ENCODE results near the gene ERGIC3.
"Not testable (repeated sequence)": the region's sequence is repeated elsewhere in the genome, so short reads cannot be mapped to it uniquely, and the experiment has no call there.

The ERGIC3 gene

DNA sequence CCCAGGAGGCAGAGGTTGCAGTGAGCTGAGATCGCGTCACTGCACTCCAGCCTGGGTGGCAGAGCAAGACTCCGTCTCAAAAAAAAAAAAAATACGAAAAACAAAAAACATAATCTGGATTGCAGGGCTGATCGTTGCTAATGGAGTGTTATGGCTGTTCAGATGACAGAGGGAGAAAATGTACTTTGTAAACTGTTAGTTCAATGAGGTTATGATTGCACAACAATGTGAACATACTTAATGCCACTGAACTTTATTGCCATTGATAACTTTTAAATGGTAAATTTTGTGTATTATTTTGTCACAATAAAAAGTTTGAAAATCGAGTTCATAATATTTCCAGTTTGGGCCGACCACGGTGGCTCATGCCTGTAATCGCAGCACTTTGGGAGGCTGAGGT is 22.9 kb upstream of the ERGIC3 start:
- DNase-seq = no peak

- peak in 2 of 3 donors; percentile 40 to 56 for DNase-seq
Measured at GRCh38 chr20:35523298-35523888, 18.5 kb upstream of the ERGIC3 start.

DNA sequence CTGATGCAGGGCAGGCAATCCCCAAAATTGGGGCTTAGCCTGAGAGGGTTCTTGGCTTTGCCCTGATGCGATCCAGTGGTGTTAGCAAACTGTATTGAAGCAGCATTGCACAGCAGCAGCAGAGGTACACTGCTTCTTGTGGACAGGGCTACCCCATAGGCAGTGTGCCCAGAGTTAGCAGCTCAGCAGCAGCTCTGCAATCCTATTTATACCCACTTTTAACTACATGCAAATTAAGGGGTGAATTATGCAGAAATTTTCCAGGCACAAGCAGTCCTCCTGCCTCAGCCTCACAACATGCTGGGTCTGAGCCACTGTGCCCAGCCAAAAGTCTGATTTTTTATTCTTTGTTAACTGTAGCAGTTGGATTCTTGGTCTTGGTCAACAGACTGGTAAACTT is 16.2 kb upstream of the ERGIC3 start:
- DNase-seq = no peak

- no peak for DNase-seq
Measured at GRCh38 chr20:35527122-35527769, 14.6 kb upstream of the ERGIC3 start.

DNA sequence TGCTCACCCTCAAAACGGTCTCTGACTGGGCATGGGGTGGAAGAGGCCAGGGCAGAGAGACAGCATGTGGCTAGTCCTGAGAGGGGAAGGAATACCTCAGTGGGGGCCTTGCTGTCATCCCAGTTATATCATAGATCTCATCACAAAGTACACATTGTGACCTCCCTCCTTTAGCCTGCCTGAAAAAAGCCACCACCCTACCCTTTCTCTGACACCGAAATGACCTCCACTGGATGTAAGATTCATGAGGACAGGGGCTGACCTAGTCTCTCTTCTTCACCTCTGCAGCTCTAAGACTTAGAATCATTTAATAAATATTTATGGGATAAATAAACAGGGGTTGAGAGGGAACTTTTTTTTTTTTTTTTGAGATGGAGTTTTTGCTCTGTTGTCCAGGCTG is 12.3 kb upstream of the ERGIC3 start, which contains the start of gene C20orf173:
C20orf173 (minus strand) TSS at position 101 of the 400 bp plus-strand sequence. CDS start 279 bp downstream, outside the sequence.
- DNase-seq = no peak

DNA sequence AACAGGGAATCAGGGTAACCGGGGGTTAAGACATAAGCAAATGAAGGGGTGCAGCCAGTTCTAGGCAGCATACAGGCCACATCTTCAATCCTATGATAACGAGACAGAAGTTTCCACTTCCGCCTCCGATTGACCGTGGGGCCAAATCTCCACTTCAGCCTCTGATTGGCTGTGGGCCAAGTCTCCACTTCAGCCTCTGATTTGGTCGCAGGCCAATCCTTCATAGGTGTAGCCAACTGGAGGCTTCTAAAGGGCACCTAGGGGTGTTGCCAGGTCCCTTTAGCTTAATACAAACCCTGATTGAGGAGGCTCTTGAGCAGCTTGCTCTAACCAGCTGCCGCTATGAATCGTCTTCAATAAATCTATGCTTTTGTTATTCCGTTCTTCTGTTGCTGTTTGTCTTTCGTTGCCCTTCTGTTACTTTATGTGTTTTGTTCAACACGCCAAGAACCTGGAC is 2.1 kb upstream of the ERGIC3 start:
- peak; percentile 17 to 53 (median 30) for DNase-seq

GRCh38 chr20:35541118-35541782 is 628 bp upstream of the ERGIC3 start:
- no peak for DNase-seq

GRCh38 chr20:35542990-35543389 is 1.1 kb downstream of the ERGIC3 start:
- DNase-seq = no peak

DNA sequence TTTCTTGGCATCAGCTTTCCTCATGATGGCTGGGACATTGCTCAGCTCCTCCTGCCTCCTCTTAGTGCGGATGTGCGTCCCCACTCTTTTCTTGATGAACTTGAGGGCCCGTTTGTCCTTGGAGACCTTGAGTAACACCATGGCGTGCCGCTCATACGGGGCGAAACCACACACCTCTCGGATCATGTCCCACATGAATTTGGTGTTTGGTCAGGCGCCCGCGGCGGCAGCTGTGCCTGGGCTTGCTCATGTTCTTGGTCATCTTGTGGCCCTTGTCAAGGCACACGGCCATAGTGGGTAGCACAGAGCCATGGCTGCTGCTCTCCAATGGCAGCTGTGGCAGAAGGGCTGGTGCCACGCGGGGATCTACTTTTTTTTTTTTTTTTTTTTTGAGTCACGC is 2.6 kb downstream of the ERGIC3 start:
- DNase-seq = no peak

GRCh38 chr20:35544941-35545340 is 3.1 kb downstream of the ERGIC3 start:
- DNase-seq = not testable (repeated sequence)

DNA sequence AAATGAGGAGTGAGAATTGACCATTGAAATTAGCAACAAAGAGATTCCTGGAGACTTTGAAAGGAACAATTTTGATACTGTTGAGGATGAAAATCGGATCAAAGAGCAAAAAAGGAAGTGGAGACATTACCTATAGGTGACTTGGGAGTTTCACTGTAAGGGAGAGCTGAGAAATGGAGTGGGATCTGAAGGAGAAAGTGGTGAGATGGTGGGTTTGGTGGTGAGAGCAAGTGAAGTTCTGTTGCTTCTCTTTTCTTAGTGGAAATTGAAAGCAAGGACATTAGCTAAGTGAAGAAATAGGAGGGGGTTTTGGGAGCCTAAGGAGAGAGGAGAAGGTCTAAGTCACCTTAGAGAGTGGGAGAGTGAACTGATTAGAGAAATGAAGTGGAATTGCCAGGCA is 4.2 kb downstream of the ERGIC3 start:
- no peak for DNase-seq

GRCh38 chr20:35547329-35547728 is 5.5 kb downstream of the ERGIC3 start:
- no peak for DNase-seq

DNA sequence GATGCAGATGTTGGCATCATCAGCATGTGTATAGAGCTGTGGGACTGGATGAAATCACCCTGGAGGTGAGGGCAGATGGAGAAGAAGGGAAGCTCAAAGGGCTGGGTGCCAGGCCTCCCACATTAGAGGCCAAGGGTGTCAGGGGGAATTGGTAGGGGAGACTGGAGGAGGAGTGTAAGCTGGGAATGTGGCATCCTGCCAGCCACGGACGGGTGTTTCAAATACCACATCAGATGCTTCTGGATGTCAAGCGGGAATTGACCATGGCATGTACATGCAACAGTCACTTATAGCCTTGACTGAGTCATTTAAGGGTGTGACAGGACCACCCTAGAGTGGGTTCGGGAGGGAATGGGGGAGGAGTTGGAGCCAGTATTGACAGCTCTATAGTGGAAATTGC is 9.6 kb downstream of the ERGIC3 start:
- DNase-seq = no peak

GRCh38 chr20:35552914-35553313 is 11.0 kb downstream of the ERGIC3 start:
- DNase-seq = no peak

- not testable (repeated sequence) for DNase-seq
Measured at GRCh38 chr20:35555461-35555860, 13.6 kb downstream of the ERGIC3 start.

- no peak for DNase-seq
Measured at GRCh38 chr20:35555951-35556645, 14.2 kb downstream of the ERGIC3 start.

GRCh38 chr20:35556871-35557270 is 15.0 kb downstream of the ERGIC3 start:
- DNase-seq = no peak

DNA sequence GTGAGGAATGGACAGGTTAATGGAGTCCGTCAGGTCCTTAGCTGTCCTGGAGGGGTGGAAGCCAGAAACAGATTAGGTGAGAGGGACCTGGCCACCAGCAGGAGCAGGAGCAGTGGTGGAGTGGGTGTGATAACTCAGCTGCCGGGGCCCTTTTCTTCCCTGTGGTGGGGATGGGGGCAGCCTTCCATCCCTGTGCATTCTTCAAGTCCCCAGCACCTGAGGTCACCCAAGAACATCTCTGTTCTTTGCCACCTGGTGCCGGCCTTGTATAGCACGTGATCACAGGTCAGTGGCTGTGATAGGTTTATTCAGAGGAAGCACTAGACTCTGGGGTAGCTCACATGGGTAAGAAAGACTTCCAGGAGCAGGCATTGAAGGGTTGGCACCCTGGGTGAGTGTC is 16.6 kb downstream of the ERGIC3 start:
- DNase-seq = no peak

- DNase-seq = no peak
Measured at GRCh38 chr20:35559042-35559693, 17.3 kb downstream of the ERGIC3 start.

GRCh38 chr20:35560105-35560511 is 18.2 kb downstream of the ERGIC3 start:
- DNase-seq = no peak

DNA sequence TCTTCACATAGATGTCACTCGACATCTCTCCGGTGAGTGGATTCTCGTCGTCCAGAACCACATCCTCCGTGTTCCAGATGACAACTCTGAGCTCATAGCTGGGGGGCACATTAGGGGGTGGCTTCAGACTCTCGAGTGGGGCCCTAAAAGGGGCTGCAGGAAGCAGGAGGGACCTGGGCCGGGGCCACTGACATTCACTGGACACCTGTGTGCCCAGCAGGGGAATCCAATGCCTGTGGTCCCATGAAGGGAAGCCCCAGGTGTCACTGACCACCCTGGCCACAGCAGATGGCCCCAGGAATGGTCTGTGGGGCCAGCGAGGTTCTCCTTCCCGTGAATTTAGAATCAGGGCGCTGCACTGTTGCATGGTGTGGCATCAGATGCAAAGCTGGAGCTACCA is 18.7 kb downstream of the ERGIC3 start:
- DNase-seq = no peak

- DNase-seq = peak in 2 of 3 donors; percentile 17 to 20
Measured at GRCh38 chr20:35561268-35561667, 19.4 kb downstream of the ERGIC3 start.

DNA sequence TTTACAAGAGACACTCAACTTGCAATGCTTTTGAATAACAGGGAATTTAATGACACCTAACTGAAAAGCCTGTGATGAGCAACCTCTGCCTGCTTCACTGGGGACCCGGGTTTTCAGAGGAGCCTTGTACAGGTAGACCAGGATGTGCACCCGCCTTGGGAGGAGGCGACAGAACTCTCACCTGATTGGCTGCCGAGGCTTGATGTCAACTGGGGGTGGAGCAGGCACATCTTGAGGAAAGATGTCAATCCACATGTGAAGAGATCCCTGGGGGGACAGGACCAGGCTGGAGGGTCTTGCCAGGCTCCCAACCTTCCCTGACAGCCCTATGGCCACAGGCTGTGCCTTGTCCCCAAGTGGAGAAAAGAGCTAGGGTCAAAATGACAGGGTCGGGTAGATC is 19.8 kb downstream of the ERGIC3 start:
- no peak for DNase-seq
